Measurements from ENCODE around the gene DNAJC2.
"Not testable (repeated sequence)": the region's sequence is repeated elsewhere in the genome, so short reads cannot be mapped to it uniquely, and the experiment has no call there.

The DNAJC2 gene

DNA sequence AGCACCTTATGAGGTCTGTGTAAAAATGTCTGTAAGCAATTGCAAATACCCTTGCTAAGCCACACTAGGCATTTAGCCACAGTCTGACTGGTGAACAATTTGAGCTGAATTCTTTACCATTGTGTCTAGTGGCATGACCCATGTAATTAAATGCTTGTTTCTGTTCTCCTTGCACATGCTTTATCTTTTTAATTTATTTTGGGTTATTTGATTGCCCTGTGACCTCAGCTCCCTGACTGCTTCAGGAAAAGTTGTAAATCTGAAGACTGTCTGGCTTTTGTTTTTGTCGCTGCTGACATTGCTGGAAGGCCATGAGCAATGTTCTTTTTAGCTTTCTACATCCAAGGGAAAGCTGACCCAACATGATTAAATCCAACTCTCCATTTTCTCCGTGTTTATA lies 78.3 kb downstream of the DNAJC2 start:
- DNase-seq (ENCODE audit: low read depth in 3 of 3): not testable (repeated sequence)

DNA sequence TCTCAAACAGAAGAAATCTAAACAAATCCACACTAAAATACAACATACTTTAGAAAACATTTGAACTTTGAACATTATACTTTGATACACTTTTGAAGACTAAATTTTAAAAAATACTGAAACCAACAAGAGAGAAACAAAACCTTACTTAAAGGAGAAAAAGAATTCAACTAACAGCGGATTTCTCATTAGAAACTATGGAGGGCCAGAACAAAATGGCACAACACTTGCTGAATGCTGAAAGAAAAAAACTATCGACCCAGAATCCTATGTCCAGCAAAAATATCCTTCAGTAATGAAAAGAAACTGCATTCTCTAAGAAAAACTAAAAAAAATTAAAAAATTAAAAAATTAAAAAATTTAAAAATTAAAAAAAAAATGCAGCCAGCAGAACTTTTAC lies 80.5 kb downstream of the DNAJC2 start:
- DNase-seq (ENCODE audit: low read depth in 3 of 3): not testable (repeated sequence)

Data from stimulated activated CD4-positive, alpha-beta T cell treated with anti-CD3 and anti-CD28 coated beads, TNF-alpha, amount 100 ng/mL, for 48 hours (primary cell).